GM18870 (cell line): ENCODE results near the gene C9orf72.
"Not testable (repeated sequence)": the region's sequence is repeated elsewhere in the genome, so short reads cannot be mapped to it uniquely, and the experiment has no call there.

Experiments used
- ATAC-seq: cut with Tn5 transposase; IDR thresholded peaks from one replicate; pipeline ENCODE4 v1.9.1; 2021; ENCODE audit warnings: moderate library complexity; ENCODE audit not compliant: unreplicated experiment

C9orf72 gene

GRCh38 chr9:27519466-27520465 lies 53.5 kb downstream of the C9orf72 start:
- ATAC-seq: no peak

GRCh38 chr9:27518809-27519208 lies 54.5 kb downstream of the C9orf72 start:
- ATAC-seq: no peak

- ATAC-seq: no peak
Observed at GRCh38 chr9:27518006-27518405, 55.3 kb downstream of the C9orf72 start.

GRCh38 chr9:27514551-27514950 lies 58.7 kb downstream of the C9orf72 start:
- no peak for ATAC-seq

- ATAC-seq: no peak
Observed at GRCh38 chr9:27511771-27512170, 61.5 kb downstream of the C9orf72 start.

- no peak for ATAC-seq
Observed at GRCh38 chr9:27510780-27511179, 62.5 kb downstream of the C9orf72 start.

- no peak for ATAC-seq
Observed at GRCh38 chr9:27506981-27507380, 66.3 kb downstream of the C9orf72 start.

GRCh38 chr9:27505744-27506161 lies 67.5 kb downstream of the C9orf72 start:
- no peak for ATAC-seq

GRCh38 chr9:27504259-27504658 lies 69.0 kb downstream of the C9orf72 start:
- no peak for ATAC-seq

GRCh38 chr9:27503623-27504022 lies 69.7 kb downstream of the C9orf72 start:
- no peak for ATAC-seq

- not testable (repeated sequence) for ATAC-seq
Observed at GRCh38 chr9:27500902-27501301, 72.4 kb downstream of the C9orf72 start.

GRCh38 chr9:27499451-27499850 lies 73.8 kb downstream of the C9orf72 start:
- ATAC-seq: peak; percentile 73

GRCh38 chr9:27497883-27498417 lies 75.3 kb downstream of the C9orf72 start:
- ATAC-seq: no peak
